GM23248 (cell line): ENCODE measurements around the gene RBM47.

ENCODE experiments used
- EZH2 ChIP-seq: fragments of 200-600 bp; sonication (generic); IDR thresholded peaks from 2 replicates; pipeline ENCODE4 v1.6.1; 2018; ENCODE audit warnings: antibody characterized with exemption, mild to moderate bottlenecking; ENCODE audit not compliant: insufficient read depth, poor library complexity, severe bottlenecking
- EZH2phosphoT487 ChIP-seq: fragments of 200-600 bp; sonication (generic); IDR thresholded peaks from 2 replicates; pipeline ENCODE4 v1.6.1; 2018; ENCODE audit warnings: antibody characterized with exemption, moderate library complexity, mild to moderate bottlenecking, low read depth; ENCODE audit not compliant: insufficient read depth

- no peak for TF ChIP-seq EZH2
- TF ChIP-seq EZH2phosphoT487: no peak
Observed at GRCh38 chr4:40425799-40426574, 203.7 kb downstream of the RBM47 start.
